HT-29 (cell line): Measurements from ENCODE around the gene MDFIC. TPM values are rescaled to one million over a fixed set of nuclear protein-coding genes. Genes with fewer than 3 reads are reported as not detected.

Source experiments
- DNase-seq: peaks from one replicate; pipeline ENCODE4 v3.0.0-alpha.2; 2015; ENCODE audit warnings: low spot score
- total RNA-seq: library from RNA; depleted of rRNA; stranded (reverse); fragments of >200 nt; shearing (Covaris generic); gene quantifications from 2 replicates; pipeline ENCODE4 v1.2.3, GENCODE V29; 2014

The MDFIC gene
- total RNA-seq, 1 experiment from 2014 or later, result not detected

DNA sequence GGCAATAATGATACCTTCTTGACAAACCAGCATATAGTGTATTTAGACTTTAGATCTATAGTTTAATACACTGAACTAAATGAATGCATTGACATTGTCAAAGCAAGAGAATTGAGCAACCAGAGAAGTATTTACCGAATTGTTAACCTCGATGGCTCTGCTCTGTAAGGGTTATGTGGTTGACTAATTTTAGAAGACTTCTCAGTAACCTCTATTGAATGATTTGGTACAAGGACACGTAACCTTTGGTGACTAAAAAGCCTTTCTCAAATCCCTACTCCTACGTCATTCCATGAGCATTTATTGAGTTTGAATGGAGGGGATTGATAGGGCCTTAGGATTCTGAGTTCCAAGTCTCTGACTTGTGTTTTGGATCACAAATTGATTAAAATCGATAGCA is 67.6 kb downstream of the MDFIC start:
- DNase-seq, result no peak

- no peak for DNase-seq
These were observed 75.9 kb downstream of the MDFIC start for GRCh38 chr7:114997487-114998404.

DNA sequence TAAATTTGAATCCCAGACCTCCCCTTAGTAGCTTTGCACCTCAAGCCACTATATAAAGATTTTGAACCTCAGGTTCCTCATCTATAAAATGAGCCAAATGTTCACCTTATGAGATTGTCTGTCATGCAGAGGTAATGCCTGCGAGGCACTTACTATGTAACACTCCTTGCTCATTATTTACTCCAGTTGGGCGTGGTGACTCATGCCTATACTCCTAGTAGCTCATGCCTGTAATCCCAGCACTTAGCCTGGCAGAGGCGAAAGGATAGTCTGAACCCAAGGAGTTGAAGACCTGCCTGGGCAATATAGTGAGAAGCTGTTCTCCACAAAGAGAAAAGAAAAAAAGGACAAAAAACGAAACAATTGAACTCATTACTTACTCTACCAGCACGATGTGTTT is 82.2 kb downstream of the MDFIC start:
- DNase-seq, result no peak

GRCh38 chr7:115005251-115005650 is 83.4 kb downstream of the MDFIC start:
- no peak for DNase-seq

- DNase-seq, result peak; percentile 58
These were observed 84.1 kb downstream of the MDFIC start for GRCh38 chr7:115005953-115006352.

DNA sequence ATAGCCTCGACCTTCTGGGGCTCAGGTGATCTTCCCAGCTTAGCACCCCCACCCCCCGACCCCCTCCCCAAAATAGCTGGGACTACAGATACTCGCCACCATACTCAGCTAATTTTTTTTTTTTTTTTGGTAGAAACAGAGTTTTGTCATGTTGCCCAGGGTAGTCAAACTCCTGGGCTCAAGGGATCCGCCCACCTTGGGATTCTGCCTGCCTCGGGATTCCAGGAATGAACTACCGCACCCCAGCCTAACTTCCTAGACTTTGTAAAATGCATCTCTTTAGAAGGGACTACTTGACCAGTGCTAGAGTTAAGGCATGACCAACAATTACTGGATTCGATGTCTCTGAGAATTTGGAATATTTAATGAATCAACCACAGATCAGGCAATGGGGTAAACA is 85.9 kb downstream of the MDFIC start:
- DNase-seq, result no peak

- no peak for DNase-seq
These were observed 86.7 kb downstream of the MDFIC start for GRCh38 chr7:115008465-115009114.

DNA sequence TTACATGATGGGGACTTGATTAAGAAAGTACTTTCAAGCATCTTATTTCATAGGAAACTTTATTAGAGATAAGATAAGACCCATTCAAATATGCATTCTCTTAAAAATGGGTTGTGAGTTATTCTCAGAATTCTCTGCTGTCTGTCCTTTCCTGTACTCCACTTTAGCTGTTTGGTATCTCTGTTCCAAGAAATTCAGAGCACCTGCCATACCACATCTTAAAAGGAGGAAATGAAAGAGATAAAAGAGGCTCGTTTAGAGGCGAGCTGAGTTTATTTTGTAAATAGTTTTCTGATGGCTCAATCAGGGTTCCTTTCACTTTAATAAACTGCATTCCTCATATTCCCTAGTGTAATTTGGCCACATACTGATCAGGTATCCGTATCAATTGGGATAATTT is 87.2 kb downstream of the MDFIC start:
- DNase-seq, result no peak

DNA sequence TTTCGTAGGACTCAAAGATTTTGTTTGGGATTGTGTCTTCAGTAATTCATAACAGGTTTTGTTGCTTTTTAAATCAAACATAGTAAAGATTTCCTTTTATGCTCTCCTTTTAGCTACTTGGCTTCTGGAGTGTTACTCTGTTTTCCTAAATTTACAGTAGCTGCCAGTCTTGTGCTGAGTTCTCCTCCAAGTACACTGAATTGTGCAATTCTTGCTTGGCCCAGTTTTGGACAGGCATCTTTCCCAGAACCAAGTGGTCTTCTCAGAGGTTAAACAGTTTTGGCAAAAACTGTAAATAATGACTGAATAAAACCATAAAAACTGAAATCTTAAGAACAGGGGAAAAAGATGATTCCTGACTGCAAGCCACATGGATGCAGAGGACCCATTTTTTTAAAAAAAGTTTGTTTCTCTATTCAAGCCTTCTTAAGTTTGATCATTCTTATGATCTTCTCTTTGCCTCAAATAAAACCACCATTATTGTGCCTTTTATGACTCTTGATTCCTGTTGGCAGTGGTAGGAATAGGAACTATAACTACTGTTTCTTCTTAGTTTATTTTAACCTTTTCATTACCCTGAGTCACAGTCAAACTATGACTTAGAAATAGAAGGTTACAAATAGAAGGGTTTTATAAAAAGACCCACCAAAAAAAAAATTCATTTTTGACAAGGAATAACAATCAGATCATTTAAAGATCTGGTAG is 88.0 kb downstream of the MDFIC start:
- DNase-seq, result no peak

GRCh38 chr7:115010441-115010820 is 88.5 kb downstream of the MDFIC start:
- no peak for DNase-seq

GRCh38 chr7:115013886-115014285 is 92.0 kb downstream of the MDFIC start:
- DNase-seq, result no peak

DNA sequence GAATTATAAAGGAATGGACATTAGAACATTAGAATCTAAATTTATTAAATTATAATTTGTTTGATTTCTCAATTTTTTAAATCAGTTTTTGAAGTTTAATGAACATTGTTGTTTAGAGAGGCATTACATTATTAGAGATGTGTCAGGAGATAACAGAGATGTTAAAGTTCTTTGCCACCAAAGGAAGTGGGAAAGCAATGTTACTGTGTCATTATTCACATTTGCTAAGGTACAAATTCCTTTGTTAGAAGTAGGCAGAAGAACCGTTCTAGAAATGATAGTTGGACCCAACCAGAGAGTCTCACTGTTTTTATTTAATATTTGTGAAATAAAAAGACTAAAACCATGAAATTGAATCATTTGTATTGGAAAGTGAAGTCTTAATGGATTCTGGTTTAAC is 92.9 kb downstream of the MDFIC start:
- no peak for DNase-seq

DNA sequence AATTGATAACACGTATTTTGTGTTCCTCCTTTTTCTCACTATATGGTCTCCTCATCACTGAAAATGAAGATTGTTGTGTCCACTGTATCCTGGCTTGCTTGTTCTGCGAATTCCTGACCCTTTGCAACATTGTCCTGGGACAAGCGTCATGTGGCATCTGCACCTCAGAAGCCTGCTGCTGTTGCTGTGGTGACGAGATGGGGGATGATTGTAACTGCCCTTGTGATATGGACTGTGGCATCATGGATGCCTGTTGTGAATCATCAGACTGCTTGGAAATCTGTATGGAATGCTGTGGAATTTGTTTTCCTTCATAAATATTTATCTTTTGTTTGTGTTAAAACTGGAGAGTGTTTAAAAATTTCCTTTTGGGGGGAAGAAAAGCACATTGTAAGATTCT is 93.7 kb downstream of the MDFIC start:
- no peak for DNase-seq

DNA sequence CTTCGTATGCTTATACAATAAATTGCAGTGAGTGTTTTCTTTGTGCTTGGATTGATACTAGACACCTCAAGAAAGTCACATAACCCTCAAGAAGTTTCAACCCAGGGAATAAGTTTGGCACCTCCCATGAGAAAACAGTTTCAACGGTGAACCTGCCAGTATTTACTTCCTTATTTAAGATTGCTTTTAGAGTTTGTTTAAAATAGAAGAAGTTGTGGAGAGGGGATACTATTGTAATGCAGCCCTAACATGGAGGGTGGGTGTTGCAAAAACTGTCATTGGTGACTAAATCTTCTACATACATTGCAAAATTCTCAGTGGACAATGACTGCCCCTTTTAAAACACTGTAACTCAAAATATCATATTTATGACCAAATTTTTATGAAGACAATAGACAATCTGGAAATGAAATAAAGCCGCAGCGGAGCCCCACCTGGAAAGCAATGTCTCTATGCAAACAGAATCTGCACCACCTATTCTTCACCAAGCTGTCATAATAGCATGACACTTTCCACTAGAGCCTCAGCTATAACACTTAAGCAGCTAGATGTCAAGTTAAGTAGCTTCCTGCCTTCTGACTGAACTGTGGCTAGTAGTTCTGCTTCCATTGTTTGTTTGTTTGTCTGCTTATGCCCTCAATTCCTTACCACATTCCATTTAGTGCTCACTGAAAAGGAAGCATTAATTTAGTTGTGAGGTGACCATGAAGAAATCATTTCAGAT is 98.2 kb downstream of the MDFIC start:
- no peak for DNase-seq

DNA sequence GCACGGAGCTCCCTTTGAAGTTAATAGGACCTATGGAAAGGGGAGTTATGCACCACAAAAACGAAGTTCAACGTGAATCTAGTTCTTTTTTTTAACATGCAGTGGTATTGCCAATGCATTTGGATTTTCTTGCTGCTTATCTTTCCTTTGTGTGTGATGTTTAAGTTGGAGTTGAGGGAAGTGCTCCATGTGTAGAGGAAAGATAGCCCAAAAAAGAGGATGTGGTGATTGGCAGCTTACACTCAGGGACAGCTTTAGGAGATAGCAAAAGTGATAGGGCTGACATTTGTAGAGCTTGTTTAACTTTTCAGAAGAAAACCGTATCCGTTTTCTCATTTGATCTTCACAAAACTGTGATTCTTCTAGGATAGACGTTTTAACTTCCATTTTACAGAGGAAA is 101.3 kb downstream of the MDFIC start:
- DNase-seq, result no peak

- no peak for DNase-seq
These were observed 102.4 kb downstream of the MDFIC start for GRCh38 chr7:115024276-115024675.

DNA sequence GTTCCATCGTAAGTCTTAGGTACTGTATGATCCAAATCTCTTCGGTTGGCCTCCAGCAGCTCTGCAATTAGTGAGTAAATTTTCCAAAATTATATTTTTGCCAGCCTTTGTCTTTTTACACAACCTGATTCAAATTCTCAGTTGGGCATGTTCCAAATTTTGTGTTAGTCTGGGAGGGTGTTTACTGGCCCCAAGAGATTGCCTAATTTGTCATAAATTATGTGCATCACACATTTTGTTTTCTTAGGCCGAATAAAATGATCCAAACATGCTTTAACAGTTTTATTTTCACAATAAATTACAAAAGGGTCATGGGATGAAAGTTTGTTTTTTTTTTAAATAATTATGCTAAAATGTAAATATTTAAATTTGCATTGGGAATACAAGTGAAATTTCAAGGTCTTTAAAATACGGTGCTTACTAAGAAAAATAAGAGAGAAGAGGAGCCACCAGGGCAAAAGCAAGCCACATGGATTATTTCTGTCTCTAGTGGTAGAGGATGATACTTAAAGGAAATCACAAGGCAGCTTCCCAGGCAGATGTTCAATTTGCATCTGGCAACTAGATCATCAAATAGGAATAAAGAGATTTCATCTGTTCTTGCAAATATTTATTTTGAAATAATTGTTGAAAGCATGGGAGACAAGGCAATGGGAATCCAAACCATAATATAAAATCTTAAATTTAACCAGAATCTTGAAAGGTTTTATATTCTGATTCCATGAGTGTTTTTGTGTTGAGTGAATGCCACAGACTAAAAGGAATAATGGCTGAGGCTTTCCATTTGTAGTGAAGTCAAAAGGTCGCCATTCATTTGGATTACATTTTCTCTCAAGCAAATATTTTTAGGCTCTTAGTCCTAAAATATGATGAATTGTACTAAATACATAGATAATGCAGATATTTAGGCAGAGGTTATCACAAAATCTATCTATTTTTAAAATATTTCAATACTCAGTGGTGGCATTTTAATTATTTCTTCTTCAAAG is 111.1 kb downstream of the MDFIC start:
- DNase-seq, result no peak

DNA sequence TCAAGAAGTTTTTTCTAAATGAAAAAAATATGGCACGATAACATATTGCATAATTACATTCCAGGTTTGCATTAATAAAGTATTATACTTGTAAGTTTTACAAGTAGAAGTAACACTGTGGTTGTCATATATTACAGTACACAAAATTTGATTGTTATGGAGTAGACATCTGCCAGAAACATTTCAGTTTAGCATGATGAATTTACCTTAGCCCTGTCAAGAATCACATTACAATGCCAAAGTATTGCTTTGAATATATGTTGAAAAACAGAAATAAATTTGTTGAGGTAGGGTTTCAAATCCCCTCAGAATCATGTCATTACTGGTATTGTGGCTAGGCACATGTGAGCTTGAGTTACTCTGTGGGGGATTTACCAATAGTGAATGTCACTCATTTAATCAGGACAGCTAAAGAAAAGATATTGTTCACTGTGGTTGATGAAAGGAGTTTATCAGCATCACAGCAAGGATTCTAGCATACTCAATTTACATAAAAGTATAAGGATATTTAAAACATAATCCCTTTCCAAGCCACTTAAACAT is 112.1 kb downstream of the MDFIC start:
- DNase-seq, result no peak

GRCh38 chr7:115034515-115034914 is 112.6 kb downstream of the MDFIC start:
- DNase-seq, result no peak

DNA sequence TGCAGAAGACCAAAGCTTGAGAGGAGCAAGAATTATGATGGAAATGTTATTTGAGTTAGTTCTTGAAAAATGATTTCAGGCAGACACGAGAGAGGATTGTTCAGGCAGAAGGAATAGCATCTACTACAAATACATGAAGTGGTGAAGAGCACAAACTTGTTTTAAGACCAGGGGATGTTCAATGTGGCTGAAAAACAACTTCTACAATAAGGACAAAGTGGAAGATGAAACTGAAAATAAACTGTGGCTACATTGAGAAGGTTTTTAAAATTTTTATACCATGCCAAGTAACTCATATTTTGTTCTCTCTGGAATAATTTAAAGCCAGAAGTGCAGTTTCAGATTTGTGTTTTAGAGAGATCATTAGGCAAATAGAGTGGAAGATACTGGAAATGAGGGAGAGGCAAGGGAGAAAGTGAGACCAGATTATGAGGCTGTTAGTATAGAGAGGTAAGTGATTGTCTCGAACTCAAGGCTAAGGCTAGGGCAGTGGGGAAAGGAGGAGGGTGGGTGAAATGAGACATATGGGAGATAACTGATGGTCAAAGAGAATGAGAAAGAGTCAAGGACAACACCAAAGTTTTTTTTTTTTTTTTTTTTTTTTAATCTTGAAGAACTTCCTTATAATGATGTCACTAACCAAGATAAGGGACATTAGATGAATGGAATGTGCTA is 115.4 kb downstream of the MDFIC start:
- DNase-seq, result no peak
